GM19238 (cell line): Measurements from ENCODE around the gene GABPB2.

ENCODE experiments used
- DNase-seq: peaks from one replicate; pipeline ENCODE4 v3.0.0; 2011; ENCODE audit warnings: low spot score; ENCODE audit not compliant: insufficient read length

Gene GABPB2

DNA sequence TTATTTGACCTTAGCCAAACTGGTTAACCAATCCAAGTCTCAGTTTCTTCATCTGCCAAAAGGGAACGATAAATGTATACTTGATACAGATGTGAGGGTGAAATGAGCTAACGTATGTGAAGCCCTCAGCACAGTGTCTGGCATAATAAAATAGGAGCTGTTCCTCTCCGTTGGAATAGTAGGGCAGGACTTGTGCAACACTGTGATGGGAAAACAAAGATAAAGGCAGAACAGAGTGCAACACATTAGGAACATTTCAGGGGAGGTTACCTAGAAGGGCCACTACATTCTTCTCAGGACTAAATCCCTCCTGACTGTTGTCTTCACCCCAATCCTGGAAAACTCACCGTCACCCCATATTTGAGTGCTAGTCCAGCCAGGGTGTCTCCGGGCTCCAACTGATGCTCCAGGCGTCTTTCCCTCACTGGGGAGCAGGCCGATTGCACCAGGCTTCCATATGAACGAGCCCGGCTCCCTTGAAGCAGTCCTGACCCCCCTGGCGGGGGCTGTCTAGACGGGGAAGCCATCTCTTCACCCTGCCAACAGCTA lies 94.2 kb downstream of the GABPB2 start:
- no peak for DNase-seq

DNA sequence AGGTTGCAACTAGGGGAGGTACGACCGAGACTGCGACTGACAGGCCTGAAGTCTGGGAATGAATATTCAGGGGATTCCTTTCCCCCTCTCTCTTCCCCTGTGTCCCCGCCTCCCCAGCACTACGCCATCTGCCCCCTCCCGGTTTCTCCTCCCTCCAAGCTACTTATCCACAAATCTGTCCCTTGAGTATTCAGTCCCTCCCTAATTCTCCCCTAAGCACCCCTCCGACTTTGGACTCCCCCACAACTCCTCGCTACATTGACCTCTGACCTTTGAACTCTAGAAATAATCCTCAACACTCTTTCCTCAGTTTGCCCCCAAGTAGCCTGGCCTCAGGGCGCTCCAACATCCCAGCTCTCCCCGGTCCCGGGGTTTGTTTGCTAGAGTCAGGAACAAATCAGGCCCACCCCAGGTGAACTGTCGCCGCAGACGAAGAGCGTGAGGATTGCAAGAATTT lies 94.7 kb downstream of the GABPB2 start:
- DNase-seq = no peak

DNA sequence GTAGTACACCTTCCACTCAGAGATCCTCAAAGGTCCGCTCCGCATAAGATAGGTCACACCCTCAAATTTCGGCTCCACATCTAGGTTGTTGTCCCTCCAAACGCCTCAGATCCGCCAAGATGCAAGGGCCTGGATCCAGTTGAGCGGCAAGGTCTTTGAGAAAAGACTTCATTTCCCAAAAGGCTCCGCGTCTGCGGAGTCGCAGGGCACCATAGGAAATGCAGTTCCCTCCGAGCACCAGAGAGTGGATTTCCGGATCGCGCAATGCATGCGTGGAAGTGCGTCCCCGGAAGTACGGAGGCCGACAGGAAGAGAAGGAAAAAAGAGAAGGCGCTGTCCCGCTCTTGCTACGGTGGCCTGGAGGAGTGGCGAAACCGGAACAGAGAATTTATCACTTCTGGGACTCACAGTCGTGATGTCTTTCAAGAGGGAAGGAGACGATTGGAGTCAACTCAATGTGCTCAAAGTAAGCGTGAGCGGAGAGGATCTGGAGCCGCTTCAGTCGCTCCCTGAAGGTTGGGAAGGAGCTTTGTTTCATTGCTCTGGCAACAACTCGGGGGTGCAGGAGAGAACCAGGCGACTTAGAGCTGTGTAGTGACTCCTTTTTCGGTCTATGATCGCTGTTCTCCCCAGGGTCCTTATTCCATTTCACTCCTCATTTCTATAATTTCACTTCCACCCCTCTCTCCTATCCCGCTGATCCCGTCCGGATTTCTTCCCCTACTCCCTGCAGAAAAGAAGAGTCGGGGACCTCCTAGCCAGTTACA lies 95.4 kb downstream of the GABPB2 start, which contains the start of the genes LYSMD1 and SCNM1:
LYSMD1 (minus strand) TSS at position 165 of the 767 bp plus-strand sequence. CDS start 644 bp downstream, outside the sequence.
SCNM1 (plus strand) TSS at position 407 of the 767 bp plus-strand sequence; CDS start at position 416, 9 bp downstream.
- DNase-seq = peak; percentile 91

DNA sequence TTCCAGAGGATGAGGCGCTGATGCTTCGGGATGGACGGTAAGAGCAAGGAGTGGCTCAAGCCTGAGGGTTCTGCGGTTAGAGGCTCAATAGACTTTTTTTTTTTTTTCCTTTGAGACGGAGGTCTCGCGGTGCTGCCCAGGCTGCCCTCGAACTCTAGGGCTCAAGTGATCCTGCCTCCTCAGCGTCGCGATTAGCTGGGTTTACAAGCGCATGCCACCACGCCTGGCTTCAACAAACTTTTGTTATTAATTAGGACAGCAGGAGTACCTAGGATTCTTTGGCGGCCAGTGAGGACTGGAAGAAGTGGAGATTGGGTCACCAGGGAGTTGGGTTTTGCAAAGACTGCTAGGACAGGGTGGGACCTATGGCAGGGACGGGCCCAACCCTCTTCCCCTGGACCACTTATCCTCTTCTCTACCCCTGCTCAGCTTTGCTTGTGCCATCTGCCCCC lies 96.0 kb downstream of the GABPB2 start:
- DNase-seq = no peak

DNA sequence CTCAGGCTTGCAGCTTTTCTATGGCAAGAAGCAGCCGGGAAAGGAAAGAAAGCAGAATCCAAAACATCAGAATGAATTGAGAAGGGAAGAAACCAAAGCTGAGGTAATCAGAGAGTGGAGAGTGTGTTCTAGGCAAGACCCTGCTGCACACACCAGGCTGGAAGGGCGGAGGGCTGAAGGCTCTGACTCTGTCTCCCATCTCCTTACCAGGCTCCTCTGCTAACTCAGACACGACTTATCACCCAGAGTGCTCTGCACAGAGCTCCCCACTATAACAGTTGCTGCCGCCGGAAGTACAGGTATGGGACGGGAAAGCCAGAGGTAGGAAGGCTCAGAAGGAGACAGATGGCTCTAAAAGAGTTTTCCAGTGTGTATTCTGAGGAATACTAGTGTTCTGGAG lies 96.6 kb downstream of the GABPB2 start:
- DNase-seq = no peak

DNA sequence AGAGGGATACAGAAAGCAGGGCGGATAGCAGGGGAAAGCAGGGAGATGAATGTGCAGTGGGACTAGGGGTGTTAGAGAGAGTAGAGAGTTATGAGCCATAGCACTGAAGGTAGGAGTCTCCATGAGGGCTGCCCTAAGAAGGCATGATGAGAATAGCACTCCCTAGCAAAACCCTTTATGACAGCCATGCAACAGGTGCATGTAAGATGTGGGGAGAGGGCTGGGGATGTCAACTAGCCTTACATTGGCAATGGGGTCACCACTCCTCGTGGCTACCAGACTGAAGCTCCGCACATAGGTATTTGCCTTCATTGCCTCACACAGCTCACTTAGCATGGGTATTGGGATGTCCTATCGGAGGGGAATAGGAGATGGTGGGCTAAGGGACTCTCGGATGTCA lies 100.6 kb downstream of the GABPB2 start:
- DNase-seq = no peak
